Uterus (tissue), 4 donors: ENCODE results near the gene SF3B4. TPM values are rescaled to one million over a fixed set of nuclear protein-coding genes. Genes with fewer than 3 reads are reported as not detected.
A peak's percentile ranks its signal among the peaks of the same experiment; 100 is the strongest.

Source experiments
- DNase-seq, 2 donors: peaks; one replicate each; pipeline ENCODE4 v3.0.0-alpha.2; 2019 to 2020
- H3K27ac ChIP-seq, 2 donors: fragments of 200-600 bp; sonication (generic); 1 replicate in 1 of 2; 2 replicates in 1 of 2; pipeline ENCODE4 v1.5.1; 2016 to 2018
- H3K27me3 ChIP-seq, 2 donors: fragments of 200-600 bp; sonication (generic); one replicate each; pipeline ENCODE4 v1.5.1; 2018 to 2019; ENCODE audit warnings: control low read depth in 1 of 2
- H3K36me3 ChIP-seq, 2 donors: fragments of 200-600 bp; sonication (generic); one replicate each; pipeline ENCODE4 v1.5.1; 2019; ENCODE audit warnings: control low read depth in 1 of 2
- H3K4me1 ChIP-seq, 2 donors: fragments of 200-600 bp; sonication (generic); one replicate each; pipeline ENCODE4 v1.5.1; 2018 to 2019; ENCODE audit warnings: control low read depth in 1 of 2
- H3K4me3 ChIP-seq, 2 donors: fragments of 200-600 bp; sonication (generic); 1 replicate in 1 of 2; 2 replicates in 1 of 2; pipeline ENCODE4 v1.5.1; 2018 to 2019; ENCODE audit warnings: mild to moderate bottlenecking in 1 of 2
- H3K9me3 ChIP-seq, 2 donors: fragments of 200-600 bp; sonication (generic); one replicate each; pipeline ENCODE4 v1.5.1; 2019; ENCODE audit warnings: control low read depth in 1 of 2
- CTCF ChIP-seq, 4 experiments: fragments of 200-600 bp in 2 of 4; fragments of 450-650 bp in 2 of 4; sonication (generic) in 2 of 4; IDR thresholded peaks; one replicate each; pipeline ENCODE4 v1.5.1; 2016 to 2019; ENCODE audit warnings: antibody characterized with exemption in 4 of 4, mild to moderate bottlenecking in 2 of 4, moderate library complexity in 1 of 4
- POLR2A ChIP-seq, 2 donors: fragments of 450-650 bp; IDR thresholded peaks; one replicate each; pipeline ENCODE4 v1.6.1; 2016; ENCODE audit warnings: antibody characterized with exemption in 2 of 2, mild to moderate bottlenecking in 1 of 2, moderate library complexity in 1 of 2
- intact Hi-C: fragments of 100-400 bp; cut with DNase I; formaldehyde crosslinking; loops from one replicate; pipeline ENCODE4 v1.15.1; 2023; ENCODE audit warnings: low total_unique reads
- total RNA-seq, 4 donors: library from RNA; depleted of rRNA in 3 of 4; stranded (reverse); fragments of >200 nt in 3 of 4; gene quantifications; one replicate each; pipeline versions ENCODE4 v1.1.0 to v1.2.4, GENCODE V29; 2014 to 2023
- donor health status: DM: yes; HTN: yes; CAD: no.

Gene SF3B4
- total RNA-seq, 4 donors from 2014 or later, result 10.9 to 64.6 (median 15.6) TPM

GRCh38 chr1:149967041-149967440 is 39.4 kb upstream of the SF3B4 start:
- Histone ChIP-seq H3K27me3 (no peaks in the 10 kb centered on the region), H3K36me3 (no peaks in the 10 kb centered on the region), H3K4me3 (no peak overlapping the region), H3K9me3 (no peaks in the 10 kb centered on the region), H3K27ac (no peak overlapping the region), H3K4me1 (no peaks in the 10 kb centered on the region)
- DNase-seq, result no peak
- intact Hi-C loops, result loop anchor here (10.0 kb wide), 1 partner anchor 208 kb away; no protein-coding TSS in a partner anchor
- no peak for TF ChIP-seq CTCF (IDR thresholded peaks at IDR 0.05)
- TF ChIP-seq POLR2A (IDR thresholded peaks at IDR 0.05), result no peak

GRCh38 chr1:149966405-149966804 is 38.8 kb upstream of the SF3B4 start:
- DNase-seq, result no peak
- intact Hi-C loops, result loop anchor here (10.0 kb wide), 1 partner anchor 208 kb away; no protein-coding TSS in a partner anchor
- Histone ChIP-seq H3K27ac (no peak overlapping the region), H3K27me3 (no peaks in the 10 kb centered on the region), H3K4me1 (no peaks in the 10 kb centered on the region), H3K36me3 (no peaks in the 10 kb centered on the region), H3K9me3 (no peaks in the 10 kb centered on the region), H3K4me3 (no peak overlapping the region)
- TF ChIP-seq POLR2A (IDR thresholded peaks at IDR 0.05), result no peak
- no peak for TF ChIP-seq CTCF (IDR thresholded peaks at IDR 0.05)

- Histone ChIP-seq H3K9me3 (no peaks in the 10 kb centered on the region), H3K4me3 (no peak overlapping the region), H3K27ac (no peak overlapping the region), H3K4me1 (no peaks in the 10 kb centered on the region), H3K36me3 (no peaks in the 10 kb centered on the region), H3K27me3 (no peaks in the 10 kb centered on the region)
- DNase-seq, result no peak
- TF ChIP-seq POLR2A (IDR thresholded peaks at IDR 0.05) (no peak), CTCF (IDR thresholded peaks at IDR 0.05) (no peak)
- intact Hi-C loops, result loop anchor here (10.0 kb wide), 1 partner anchor 209 kb away; no protein-coding TSS in a partner anchor
Measured at GRCh38 chr1:149965440-149965839, 37.8 kb upstream of the SF3B4 start.

GRCh38 chr1:149963358-149963757 is 35.8 kb upstream of the SF3B4 start:
- TF ChIP-seq CTCF (IDR thresholded peaks at IDR 0.05), result no peak
- TF ChIP-seq POLR2A (IDR thresholded peaks at IDR 0.05), result no peak
- no peak for DNase-seq
- Histone ChIP-seq H3K9me3 (no peaks in the 10 kb centered on the region), H3K4me3 (no peak overlapping the region), H3K4me1 (no peaks in the 10 kb centered on the region), H3K27me3 (no peaks in the 10 kb centered on the region), H3K27ac (peak overlapping the region; percentile 3 to 37), H3K36me3 (no peaks in the 10 kb centered on the region)
- intact Hi-C loops, result loop anchor here (5.0 to 10.0 kb wide), 2 partner anchors 89 to 211 kb away; no protein-coding TSS in a partner anchor

- Histone ChIP-seq H3K27ac (peak overlapping the region in 1 of 2 donors; percentile 37), H3K9me3 (no peaks in the 10 kb centered on the region), H3K27me3 (no peaks in the 10 kb centered on the region), H3K4me3 (no peak overlapping the region), H3K4me1 (no peaks in the 10 kb centered on the region), H3K36me3 (no peaks in the 10 kb centered on the region)
- intact Hi-C loops, result loop anchor here (5.0 to 10.0 kb wide), 2 partner anchors 90 to 212 kb away; no protein-coding TSS in a partner anchor
- no peak for DNase-seq
- TF ChIP-seq CTCF (IDR thresholded peaks at IDR 0.05), result no peak
- no peak for TF ChIP-seq POLR2A (IDR thresholded peaks at IDR 0.05)
Measured at GRCh38 chr1:149962736-149963135, 35.1 kb upstream of the SF3B4 start.
